ENCODE data around the gene FOXJ3. TPM values are rescaled to one million over a fixed set of nuclear protein-coding genes. Genes with fewer than 3 reads are reported as not detected.

Gene FOXJ3
- total and polyA plus RNA-seq, 2 of the 4 experiments (the other 2 are of a cell fraction): 16.7 to 30.5 TPM

DNA sequence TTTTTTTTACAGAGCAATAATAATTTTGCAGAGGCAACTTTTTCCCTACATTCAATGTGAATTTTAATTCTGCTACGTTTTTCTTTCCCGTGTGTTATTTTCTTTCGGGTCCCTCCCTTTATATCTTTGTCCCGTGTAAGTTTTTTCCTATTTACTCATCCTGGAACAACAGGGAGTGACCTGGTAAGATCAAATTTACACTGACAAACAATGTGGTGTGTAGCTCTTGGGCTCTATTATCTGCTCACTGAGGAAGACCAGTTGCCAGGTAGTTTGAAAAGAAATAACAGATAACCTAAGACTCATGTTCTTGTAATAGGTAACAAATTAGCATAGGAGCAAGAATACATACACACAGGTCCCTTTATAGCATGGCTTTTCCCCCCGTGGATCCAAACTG is 136.8 kb downstream of the FOXJ3 start:
- no peak overlapping the region for H2AK5ac ChIP-seq (ENCODE audit: low read depth, low read length)
- no peaks in the 10 kb centered on the region for H3K4me1 ChIP-seq (ENCODE audit: control insufficient read depth, insufficient read depth, low read length)
- no peak overlapping the region for H3K4ac ChIP-seq (ENCODE audit: low read depth, low read length)
- no peak overlapping the region for H2BK120ac ChIP-seq (ENCODE audit: low read depth, low read length)
- H3K9ac ChIP-seq (ENCODE audit: low read depth, low read length): no peak overlapping the region
- no peak overlapping the region for H3K18ac ChIP-seq (ENCODE audit: low read depth, low read length)
- no peak for ATAC-seq (ENCODE audit: low read depth)
- no peak overlapping the region for H2BK5ac ChIP-seq (ENCODE audit: low read depth, low read length, poor library complexity, severe bottlenecking)
- no peak overlapping the region for H4K5ac ChIP-seq (ENCODE audit: low read depth, low read length)
- no peak overlapping the region for H3K27ac ChIP-seq (ENCODE audit: insufficient read depth, low read length)
- no peak overlapping the region for H3K4me3 ChIP-seq (ENCODE audit: insufficient read depth, low read depth, low read length)
- BruUV-seq (replicated peaks): no TSS peak
- H3K56ac ChIP-seq (ENCODE audit: extremely low read depth, insufficient read depth, low read length): no peak overlapping the region
- dilution Hi-C loops (cut with HindIII; ENCODE audit: low sequenced_read_pairs, unreplicated experiment): no loop called here
- no peaks in the 10 kb centered on the region for H3K9me3 ChIP-seq (ENCODE audit: control insufficient read depth, insufficient read depth, low read length)
- H3K14ac ChIP-seq (replicated peaks; ENCODE audit: low read depth, low read length): no peak overlapping the region
- no peak overlapping the region for H2AK9ac ChIP-seq (replicated peaks; ENCODE audit: low read depth, low read length, poor library complexity)
- ChIA-PET CTCF (no interaction called here), POLR2A (ENCODE audit: unreplicated experiment) (no interaction called here)
- intact Hi-C loops (cut with micrococcal nuclease): no loop called here
- no CpG with 5 or more reads among the region's 5 CpGs for WGBS, 2 experiments (ENCODE audit: extremely low coverage in 2 of 2, insufficient read length in 1 of 2)
- no peak overlapping the region for H3K23ac ChIP-seq (ENCODE audit: low read depth, low read length)
- H3K27me3 ChIP-seq (ENCODE audit: control insufficient read depth, insufficient read depth, low read length): no peaks in the 10 kb centered on the region
- peaks cover 10% of the 10 kb centered on the region for H3K36me3 ChIP-seq (ENCODE audit: control insufficient read depth, insufficient read depth, low read length)
- no peak overlapping the region; a peak in 1 of 4 replicates for H4K8ac ChIP-seq (ENCODE audit: low read depth in 2 of 2, low read length in 2 of 2)
- peaks cover 3% of the 10 kb centered on the region; the same call in 1 of the 2 replicates for H3K9me1 ChIP-seq (ENCODE audit: insufficient read depth, low read length)
- no peak overlapping the region for H2BK15ac ChIP-seq (ENCODE audit: low read depth, low read length)
- H2BK20ac ChIP-seq (ENCODE audit: low read depth, low read length): no peak overlapping the region
- H4K20me1 ChIP-seq (ENCODE audit: insufficient read depth, low read length): no peaks in the 10 kb centered on the region
- in situ Hi-C loops (cut with MboI; ENCODE audit: low sequenced_read_pairs): no loop called here
- H4K91ac ChIP-seq (ENCODE audit: insufficient read depth, low read depth, low read length): no peak overlapping the region
- no peak overlapping the region for H2AFZ ChIP-seq (replicated peaks; ENCODE audit: low read length, poor library complexity)
- no peak overlapping the region for H3K4me2 ChIP-seq (ENCODE audit: low read depth, low read length)
- DNase-seq: no peak
- TF ChIP-seq MAFK (IDR thresholded peaks at IDR 0.05; ENCODE audit: low read depth, low read length) (no peak), NFE2L2 (IDR thresholded peaks at IDR 0.05; ENCODE audit: low read depth, low read length) (no peak)
- TF ChIP-seq, protein P1, sequence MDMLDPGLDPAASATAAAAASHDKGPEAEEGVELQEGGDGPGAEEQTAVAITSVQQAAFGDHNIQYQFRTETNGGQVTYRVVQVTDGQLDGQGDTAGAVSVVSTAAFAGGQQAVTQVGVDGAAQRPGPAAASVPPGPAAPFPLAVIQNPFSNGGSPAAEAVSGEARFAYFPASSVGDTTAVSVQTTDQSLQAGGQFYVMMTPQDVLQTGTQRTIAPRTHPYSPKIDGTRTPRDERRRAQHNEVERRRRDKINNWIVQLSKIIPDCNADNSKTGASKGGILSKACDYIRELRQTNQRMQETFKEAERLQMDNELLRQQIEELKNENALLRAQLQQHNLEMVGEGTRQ (IDR thresholded peaks at IDR 0.05; ENCODE audit: low read depth, low read length): no peak
- TF ChIP-seq, protein P2, sequence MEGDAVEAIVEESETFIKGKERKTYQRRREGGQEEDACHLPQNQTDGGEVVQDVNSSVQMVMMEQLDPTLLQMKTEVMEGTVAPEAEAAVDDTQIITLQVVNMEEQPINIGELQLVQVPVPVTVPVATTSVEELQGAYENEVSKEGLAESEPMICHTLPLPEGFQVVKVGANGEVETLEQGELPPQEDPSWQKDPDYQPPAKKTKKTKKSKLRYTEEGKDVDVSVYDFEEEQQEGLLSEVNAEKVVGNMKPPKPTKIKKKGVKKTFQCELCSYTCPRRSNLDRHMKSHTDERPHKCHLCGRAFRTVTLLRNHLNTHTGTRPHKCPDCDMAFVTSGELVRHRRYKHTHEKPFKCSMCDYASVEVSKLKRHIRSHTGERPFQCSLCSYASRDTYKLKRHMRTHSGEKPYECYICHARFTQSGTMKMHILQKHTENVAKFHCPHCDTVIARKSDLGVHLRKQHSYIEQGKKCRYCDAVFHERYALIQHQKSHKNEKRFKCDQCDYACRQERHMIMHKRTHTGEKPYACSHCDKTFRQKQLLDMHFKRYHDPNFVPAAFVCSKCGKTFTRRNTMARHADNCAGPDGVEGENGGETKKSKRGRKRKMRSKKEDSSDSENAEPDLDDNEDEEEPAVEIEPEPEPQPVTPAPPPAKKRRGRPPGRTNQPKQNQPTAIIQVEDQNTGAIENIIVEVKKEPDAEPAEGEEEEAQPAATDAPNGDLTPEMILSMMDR (conservative IDR thresholded peaks at IDR 0.05; ENCODE audit: low read depth, low read length): no peak
- H3K79me1 ChIP-seq (ENCODE audit: low read depth in 1 of 2, low read length in 2 of 2): peaks cover 7 to 22% of the 10 kb centered on the region in 2 experiments; a peak in 3 of 4 replicates

Data from IMR-90 (cell line).